Measurements from ENCODE around the gene GRIK3.

- TF ChIP-seq CTCF (conservative IDR thresholded peaks at IDR 0.05 in 1 of 2, IDR thresholded peaks at IDR 0.05 in 1 of 2; ENCODE audit: low read depth in 1 of 2, low read length in 2 of 2): no peak
- TF ChIP-seq EZH2 (IDR thresholded peaks at IDR 0.05; ENCODE audit: low read length, missing control alignments): no peak
Observed at GRCh38 chr1:36796106-36796590, 238.2 kb downstream of the GRIK3 start.

All from fibroblast of lung (primary cell).